ENCODE data around the gene TDRD1.
A peak's percentile ranks its signal among the peaks of the same experiment; 100 is the strongest.

The TDRD1 gene

DNA sequence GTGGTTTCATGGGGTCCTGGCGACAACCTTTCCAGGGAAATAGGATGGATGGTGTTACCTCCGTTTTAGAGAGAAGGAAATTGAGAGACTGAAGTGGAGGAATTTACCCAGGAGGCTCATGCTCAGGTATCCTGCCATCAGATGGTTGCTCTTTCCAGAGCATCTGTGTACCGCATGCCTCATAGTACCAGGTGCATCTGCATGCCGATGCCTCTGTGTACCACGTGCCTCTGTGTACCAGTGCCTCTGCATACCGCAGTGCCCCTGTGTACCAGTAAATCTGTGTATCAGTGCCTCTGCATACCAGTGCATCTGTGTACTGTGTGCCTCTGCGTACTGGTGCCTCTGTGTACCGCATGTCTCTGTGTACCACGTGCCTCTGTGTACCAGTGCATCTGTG lies 63.1 kb downstream of the TDRD1 start:
- DNase-seq: no peak

DNA sequence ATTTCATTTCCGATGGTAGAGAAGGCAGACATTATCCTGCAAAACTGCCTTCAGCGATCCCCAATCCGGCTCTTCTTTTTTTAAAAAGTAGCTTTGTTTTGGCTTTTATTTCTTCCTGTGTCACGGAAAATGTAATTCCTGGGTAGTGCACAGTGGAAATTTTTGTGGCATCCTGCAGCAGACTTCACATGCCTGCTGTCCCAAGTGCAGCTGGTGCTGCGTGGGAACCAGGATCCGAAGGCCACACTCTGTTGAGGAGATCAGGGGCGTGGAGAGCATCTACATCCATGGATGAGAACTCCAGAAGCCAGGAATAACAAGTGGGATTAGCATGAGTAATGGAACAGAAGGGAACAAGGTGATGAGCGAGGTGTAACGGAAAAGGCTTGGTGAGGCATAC lies 64.5 kb downstream of the TDRD1 start:
- DNase-seq: no peak

DNA sequence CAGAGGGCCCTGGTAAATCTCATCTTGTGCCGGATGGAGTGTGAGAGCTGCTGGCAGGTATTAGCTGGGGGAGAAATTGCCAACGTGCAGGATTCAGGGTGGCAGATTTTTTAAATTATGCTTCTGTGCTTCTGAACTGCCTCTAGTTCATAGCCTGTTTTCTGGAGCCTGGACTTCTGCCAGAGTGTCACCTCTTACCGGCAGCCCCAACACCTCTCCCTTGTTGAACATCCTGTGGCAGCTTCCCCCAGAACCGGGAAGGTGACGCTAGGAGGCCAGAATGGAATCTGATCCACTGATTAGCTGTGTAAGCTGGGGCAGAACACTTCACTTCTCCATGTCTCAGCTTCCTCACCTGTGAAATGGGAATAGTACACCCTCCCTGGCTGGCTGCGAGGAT lies 65.0 kb downstream of the TDRD1 start:
- DNase-seq: no peak

DNA sequence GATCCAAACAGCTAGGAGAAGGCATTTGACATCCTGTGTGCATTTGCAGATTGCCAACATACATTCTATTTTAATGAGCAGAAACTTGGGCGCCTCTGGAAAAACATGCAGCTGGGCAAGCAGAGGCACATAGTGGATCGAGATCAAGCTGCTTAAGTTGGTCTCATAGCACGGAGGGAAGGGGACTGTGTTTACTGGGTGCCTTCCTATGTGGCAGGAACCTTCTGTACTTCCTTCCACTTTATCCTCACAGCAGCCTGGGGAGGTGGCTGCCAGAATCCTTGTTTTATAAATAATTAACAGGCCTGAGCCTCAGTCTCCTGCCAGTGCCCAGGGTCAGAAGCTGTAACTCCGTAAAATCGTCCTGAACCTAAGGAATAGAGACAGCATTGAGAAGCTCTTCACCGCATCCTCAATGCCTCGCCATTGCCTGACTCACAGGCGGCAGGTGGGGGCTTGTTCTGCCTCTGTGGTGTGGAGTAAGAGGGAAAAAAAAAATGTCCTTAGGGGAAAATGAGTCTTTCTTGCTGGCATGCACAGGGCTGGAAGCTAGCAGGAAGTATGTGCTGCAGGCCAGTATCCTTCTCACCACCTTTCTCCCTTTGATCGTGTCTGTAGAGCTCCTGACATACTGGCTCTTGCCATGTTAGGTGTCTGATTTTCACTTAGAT lies 66.1 kb downstream of the TDRD1 start:
- DNase-seq: no peak

DNA sequence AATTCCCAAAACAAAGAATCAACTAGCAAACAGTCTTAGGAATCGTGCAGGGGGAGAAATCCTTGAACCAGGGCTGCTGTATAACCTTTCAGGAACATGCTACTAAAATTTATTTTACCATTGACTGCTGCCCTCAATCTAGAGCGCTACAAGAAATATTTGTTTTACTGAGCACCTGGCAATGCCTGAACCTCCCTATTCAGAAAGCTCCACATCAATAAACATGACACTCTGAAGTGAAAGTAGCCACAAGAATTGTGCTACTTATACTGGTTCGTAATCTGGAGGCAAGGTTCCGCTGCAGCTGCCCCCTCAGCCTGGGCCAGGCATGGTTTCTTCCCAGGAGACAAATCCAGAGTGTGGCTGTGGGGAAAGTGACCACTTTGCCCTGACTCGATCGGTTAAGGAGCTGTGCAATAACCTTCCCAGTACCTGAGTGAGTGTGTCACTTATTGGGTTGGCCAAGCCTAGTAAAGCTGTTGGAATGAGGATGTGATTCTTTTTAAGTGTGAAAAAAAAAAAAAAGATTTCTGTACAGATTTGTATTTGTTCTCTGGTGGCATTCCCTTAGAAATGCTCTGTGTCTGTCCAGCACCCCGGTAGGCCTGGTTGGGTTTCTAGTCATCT lies 67.6 kb downstream of the TDRD1 start:
- no peak for DNase-seq

DNA sequence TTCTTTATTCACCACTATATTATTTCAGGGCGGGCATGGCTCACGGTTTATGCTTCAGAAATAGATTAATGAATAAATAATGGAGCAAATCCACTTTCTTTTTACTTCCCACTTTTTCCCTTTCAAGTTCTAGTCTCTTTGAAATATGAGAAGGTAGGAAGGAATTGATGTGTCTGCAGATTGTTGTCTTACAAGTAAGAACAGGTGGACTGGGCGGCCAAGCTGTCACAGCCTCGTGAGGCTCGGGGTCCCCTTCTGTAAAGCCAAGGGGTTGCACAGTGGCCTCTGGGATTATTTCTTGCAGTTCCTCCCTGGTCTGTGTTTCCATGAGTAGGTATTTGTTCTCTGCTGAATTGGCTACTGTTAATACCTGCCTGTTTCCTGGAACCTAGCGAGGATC lies 71.1 kb downstream of the TDRD1 start:
- no peak for DNase-seq

DNA sequence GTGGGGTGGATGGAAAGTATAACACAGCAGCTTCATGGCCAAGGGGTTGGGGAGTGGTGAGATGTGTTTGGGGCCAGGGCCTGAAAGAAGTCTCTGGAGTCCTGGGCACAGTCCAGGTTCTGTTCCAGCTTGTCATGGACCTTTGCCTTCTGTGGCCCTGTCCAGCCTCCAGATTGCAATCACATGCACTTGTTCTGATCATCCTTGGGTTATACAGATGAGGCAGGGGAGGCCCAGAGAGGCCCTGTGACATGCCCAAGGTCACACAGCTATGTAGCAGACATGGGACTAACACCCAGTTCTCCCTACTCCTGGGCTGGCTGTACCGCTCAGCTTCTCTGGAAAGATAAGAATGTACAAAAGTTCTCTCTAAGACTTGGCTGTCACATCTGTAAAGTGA lies 71.6 kb downstream of the TDRD1 start:
- no peak for DNase-seq

DNA sequence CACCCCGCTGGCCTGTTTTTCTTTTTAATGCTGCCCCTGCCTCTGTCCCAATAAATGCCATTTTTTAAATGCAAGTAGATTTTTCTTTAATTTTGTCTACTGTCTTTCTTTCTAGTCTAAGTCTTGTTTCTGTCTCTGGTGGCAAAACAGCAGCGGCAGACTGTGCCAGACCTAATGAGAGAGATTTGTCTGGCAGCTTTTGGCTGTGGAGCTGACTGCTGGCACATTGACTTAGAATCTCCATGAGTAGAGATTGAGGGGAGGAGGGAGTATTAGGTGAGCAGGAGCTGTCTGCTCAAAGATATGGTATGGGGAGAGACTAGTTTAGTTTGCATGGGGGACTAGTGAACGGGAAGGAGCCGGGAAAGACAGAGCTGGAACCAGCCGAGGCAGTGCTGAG lies 72.9 kb downstream of the TDRD1 start:
- DNase-seq: no peak

DNA sequence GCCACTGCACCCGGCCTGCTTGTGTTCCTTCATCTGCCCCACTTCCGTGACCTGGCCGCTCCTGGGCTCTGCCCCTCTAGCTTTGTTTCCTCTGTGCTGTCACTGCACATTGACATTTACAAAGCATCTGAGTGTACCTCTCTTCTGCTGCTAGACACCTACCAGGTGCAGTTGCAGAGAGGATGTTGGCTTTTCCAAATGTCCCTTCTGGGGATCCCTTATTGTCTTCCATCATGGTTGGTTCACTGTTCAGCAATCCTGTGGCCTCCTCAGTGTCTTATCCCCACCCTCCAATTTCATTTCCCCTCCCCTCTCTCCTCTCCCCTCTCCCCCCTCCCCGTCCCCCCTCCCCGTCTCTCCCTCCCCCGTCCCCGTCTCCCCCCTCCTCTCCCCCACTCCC lies 73.7 kb downstream of the TDRD1 start:
- DNase-seq: no peak

DNA sequence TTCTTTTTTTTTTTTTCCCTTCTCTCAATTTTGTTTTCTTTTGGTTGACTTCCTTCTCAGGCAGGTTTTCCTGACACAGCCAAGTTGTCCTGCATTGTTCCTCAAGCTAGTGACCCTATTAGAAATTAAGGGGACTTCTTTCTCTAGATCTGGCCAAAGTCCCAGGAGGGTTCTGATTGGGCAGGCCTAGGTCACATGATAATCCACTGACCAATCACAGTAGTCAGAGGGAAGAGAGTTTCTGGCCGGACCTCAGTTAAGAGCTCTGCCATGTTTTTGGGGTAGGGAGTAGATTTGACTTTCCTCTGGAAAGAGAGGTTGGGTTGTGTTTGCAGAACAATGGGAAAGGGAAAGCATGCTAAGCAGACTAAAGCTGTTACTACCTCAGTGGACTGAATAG lies 76.1 kb downstream of the TDRD1 start:
- DNase-seq: no peak

DNA sequence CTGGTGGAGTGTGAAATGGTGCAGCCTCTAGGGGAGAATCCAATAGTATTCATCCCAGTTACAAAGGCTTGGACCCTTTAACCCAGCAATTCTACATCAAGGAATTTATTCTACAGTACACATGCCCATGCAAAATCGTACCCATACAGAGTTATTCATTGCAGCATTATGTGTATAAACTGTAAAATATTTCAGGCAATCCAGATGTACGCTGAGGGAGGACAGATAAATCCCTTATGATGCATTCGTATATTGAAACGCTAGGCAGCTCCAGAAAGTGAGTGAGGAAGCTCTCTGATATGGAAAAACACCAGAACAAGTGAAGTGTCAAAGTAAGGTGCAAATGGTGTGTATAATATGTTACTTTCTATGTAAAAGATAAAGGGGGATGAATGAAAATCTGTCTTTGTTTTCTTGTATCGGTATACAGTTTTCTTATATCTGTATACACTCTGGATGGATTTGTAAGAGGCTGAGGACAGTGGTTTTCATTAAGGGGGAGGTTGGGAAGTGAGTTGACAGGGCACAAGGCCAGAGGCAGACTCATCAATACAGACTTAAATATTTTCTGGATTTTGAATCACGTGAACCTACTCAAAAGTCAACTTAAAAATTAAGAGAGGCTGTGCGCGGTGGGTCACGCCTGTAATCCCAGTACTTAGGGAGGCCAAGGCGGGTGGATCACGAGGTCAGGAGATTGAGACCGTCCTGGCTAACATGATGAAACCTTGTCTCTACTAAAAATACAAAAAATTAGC lies 77.0 kb downstream of the TDRD1 start:
- DNase-seq: no peak

DNA sequence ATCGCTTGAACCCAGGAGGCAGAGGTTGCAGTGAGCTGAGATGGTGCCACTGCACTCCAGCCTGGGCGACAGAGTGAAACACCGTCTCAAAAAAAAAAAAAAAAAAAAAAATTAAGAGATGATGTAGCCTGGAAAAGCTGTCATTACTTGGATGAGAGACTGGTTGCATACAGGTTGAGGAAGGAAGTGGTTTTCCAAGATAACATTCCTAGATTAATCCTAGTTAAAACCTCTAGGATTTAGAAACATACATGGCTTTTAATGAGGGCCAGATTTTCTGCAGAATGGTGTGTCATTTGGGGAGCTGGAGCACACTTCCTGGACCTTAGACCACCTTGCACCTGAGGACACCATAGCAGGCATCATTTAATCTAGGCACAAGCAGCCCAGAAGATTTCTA lies 77.7 kb downstream of the TDRD1 start:
- DNase-seq: no peak

DNA sequence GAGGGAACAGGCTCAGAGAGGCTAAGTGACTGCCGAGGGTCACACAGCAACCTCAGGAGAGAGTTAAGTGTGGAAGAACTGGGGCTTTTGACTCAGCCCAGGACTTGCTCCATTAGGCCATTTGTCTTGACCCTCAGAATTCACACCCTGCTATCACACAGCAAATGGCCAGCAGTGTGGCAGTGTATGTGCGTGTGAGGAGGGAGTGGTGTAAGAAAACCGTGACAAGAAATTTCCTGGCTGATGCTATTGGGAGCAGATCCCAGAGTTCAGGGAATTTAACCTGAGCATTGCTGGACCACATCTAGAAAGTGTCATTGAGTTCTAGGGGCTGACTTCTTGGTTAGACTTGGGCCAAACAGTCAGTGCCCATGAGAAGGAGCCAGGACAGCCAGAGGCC lies 78.3 kb downstream of the TDRD1 start:
- DNase-seq: no peak

DNA sequence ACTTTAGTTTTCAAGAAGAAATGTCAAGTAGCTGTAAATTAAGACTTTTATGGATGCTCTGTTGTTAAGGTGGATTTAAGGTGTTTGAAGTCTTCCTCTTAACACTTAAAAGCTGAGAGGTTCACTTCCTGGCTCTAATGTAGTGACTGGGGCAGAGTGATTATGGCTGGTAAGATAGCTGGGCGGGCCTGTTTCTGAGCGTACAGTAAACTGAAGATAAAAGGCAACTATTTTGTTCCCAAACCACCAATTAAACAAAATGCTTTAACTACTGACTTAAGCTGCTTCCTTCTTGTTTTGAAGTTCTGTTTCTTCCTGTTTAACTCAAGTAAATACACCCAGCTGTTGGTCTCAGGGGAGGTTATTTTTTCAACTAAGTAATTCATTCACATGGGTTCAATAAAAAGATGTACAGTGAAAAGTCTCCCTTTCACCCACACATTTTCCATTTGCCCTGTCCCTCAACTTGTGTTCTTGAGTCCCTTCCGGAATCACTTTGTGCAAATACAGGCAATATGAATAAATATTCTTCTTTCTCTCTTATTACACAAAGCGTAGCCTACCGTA lies 79.2 kb downstream of the TDRD1 start:
- DNase-seq: no peak

DNA sequence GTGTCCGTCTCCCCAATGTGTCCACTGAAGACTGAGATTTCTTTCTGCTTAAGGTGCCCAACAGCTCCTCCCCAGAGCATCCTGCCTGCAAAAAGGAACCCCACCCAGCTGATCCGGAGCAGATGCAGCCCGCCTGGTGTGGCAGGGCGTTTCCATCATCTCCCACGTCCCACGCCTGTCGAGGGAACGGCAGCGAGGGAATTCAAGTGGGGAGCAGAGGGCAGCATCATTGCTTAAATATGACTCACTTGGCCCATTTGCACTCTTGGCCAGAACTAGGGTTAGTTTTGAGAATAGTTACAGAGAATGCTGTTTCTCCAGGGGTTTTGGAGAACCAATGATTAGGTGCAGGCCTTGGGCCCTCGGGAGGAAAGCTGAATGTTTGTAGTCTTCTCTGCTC lies 80.7 kb downstream of the TDRD1 start:
- DNase-seq: no peak

DNA sequence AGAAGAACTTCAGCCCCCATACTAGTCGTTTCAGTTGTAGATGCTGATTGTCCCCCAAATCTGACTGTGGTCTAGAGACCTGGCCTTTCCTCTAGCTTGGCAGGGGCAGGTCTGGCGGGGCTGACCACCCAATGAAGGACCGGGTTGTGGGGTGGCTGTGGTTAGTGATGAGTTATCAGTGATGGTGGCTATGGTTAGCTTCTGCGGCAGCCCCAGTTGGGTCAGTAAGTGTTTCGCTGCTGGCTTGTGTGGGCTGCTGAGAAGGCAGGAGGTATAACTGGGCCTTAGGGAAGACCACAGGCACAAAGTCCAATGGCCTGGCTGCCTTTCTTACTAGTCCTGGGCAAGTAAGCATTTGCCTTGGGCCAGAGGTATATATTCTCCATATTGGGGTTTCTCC lies 81.2 kb downstream of the TDRD1 start:
- no peak for DNase-seq

DNA sequence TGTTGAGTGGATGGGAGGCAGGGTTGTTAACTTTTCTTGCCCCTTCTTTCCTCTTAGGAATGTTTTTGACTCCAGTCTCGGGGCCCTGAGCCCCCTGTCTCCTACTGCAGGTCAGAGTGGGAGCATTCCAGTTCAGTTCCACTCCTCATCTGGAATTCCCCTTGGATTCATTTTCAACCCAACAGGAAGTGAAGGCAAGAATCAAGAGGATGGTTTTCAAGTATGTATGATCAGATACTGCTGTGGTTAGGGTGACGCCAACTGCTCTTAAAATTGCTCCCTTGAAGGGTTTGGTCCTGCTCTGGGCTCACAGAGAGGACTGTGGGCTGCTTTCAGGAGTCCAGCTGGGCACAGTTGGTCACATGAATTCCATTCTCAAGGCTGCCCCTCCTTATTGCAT lies 81.9 kb downstream of the TDRD1 start:
- DNase-seq: no peak

DNA sequence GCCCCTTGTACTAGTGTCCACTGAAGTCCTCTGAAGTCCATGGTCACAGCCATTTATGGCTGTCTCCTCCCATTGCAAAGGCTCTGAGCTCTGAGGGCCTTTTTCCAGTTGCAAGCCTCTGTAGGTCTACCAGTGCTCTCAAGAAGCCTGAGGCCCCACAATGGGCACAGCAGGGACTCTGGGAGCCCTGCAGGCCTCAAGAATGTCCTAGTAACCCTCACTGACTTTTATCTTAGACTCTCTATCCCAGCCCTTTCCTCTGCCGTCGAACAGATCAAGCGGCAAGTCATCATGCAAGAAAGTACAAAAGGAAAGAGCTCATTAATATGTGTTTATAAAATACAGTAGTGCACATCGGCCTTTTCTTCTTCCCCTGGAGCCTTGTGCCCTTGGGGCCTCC lies 83.3 kb downstream of the TDRD1 start:
- DNase-seq: no peak

DNA sequence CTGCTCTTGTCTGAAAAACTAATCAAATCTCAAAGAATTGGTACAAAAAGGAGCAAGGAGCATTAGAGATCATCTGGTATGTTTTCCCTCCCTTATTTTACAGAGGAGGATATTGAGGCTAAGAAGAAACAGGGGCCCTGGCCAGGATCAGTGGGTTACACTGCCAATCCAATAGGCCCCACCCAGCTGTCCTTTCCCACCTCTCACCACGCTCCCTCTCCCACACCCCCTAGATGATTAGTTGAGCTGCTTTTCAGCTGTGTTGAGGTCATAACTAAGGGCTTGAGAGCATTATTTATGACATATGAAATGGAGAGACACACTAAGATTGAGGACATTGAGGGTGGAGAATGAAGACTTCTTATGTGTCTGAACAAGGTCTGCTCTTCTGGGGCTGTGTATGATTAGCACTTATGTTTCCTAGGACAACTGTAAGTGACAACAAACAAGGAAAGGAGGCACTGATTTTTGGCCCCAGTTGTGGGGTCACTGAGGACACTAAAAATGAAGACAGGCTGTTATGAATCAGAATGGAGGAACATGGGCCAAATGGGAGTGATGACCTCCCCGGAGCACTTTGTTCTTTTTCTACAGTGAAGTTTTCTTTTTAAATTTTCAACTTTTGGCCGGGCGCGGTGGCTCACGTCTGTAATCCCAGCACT lies 86.4 kb downstream of the TDRD1 start:
- no peak for DNase-seq

DNA sequence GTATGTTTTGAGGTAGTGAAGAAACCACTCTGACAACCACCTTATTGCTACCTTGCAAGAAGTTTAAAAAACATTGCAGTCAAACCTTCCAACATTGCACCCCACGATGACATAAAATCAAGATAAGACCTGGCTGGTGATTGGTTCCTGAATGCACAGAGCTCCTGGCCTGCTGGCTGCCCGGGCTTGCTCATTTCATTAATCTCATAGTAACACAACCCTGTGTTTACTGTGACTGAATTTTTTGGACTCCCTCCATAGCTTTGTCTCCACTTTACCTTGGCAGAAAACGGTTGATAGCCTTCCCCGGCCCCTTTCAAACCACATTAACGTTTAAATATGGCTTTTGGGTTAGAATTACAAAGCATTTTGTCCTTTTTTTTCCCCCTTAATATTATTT lies 87.4 kb downstream of the TDRD1 start:
- DNase-seq: peak; percentile 34

DNA sequence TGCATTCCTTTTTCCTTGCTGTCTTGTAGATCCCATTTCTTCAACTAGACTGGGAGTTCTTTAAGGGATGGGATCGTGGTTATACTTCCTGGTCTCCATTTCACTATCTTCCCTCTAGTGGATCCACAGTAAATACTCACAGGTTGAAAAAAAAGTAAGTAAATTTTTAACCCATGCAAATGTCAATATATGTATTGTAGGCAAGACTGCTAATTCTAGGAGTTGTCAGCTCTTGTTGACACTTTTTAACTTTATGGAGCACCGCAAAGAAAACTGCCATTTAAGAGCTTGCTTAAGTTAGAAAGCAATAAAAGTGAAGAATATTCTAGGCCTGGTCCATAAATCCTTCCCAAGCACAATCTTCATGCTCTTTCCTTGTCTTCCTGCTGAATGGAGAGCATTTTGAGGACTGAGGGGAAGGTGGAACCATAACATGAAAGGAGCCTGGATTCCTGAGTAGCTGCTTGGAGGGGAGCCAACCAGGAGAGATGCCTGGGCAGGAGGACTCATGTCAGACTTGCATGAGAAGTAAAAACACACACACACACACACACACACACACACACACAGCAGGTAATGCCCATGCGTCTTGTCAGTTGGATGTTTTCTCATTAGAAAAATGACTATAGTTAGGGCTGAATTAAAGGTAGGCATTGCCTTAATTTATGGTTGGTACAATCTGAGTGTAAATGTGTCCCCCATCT lies 92.1 kb downstream of the TDRD1 start:
- DNase-seq: no peak

DNA sequence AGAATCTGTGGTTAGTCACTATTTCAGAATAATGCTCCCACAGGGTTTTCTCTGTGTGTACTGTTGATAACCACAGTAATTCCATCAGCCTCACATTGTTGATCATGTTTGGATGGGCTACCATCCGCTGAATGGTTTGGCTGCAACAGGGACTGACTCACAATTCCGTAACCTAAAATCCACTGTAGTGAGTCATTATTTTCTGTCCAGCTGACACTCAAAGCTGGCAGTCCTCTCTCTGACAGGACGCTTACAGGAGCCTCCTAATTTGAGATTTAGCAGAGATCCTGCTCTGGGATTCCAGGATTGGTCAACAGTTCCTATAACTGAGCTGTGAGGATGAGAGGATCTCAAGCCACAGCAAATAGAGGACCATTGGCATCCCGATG lies 92.6 kb downstream of the TDRD1 start:
- no peak for DNase-seq

DNA sequence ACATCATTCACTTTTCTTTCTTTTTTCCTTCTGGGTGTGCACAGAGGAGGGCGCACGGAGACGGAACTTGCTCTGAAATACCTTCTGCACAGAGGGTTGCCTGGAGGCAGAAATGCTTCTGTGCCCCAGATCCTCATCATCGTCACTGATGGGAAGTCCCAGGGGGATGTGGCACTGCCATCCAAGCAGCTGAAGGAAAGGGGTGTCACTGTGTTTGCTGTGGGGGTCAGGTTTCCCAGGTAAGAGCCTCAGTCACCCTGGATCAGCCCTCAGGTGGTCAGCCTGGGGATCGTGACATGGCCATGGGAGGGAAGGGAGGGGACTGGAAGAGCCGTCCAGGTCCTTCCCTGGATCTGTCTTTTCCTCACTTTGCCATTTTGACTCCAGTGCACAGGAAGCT lies 93.5 kb downstream of the TDRD1 start:
- DNase-seq: no peak

Data from NCI-H1092 (cell line).